GM18909 (cell line): Measurements from ENCODE around the gene HSCB.
"Not testable (repeated sequence)": the region's sequence is repeated elsewhere in the genome, so short reads cannot be mapped to it uniquely, and the experiment has no call there.

Experiments used
- ATAC-seq: cut with Tn5 transposase; IDR thresholded peaks from one replicate; pipeline ENCODE4 v1.9.1; 2021; ENCODE audit warnings: mild to moderate bottlenecking; ENCODE audit not compliant: unreplicated experiment, poor library complexity

The HSCB gene

GRCh38 chr22:28783786-28784671 is 42.2 kb downstream of the HSCB start:
- ATAC-seq = no peak

GRCh38 chr22:28788601-28789000 is 46.8 kb downstream of the HSCB start:
- ATAC-seq = no peak

- no peak for ATAC-seq
These were observed 49.3 kb downstream of the HSCB start for GRCh38 chr22:28791124-28791523.

- ATAC-seq = peak; percentile 66
These were observed 50.1 kb downstream of the HSCB start for GRCh38 chr22:28791841-28792490.

GRCh38 chr22:28792491-28793383 is 50.9 kb downstream of the HSCB start:
- ATAC-seq = peak; percentile 21

GRCh38 chr22:28793976-28794584 is 52.2 kb downstream of the HSCB start:
- ATAC-seq = no peak

- ATAC-seq = no peak
These were observed 53.3 kb downstream of the HSCB start for GRCh38 chr22:28795071-28795693.

- no peak for ATAC-seq
These were observed 54.4 kb downstream of the HSCB start for GRCh38 chr22:28795932-28796856.

- ATAC-seq = no peak
These were observed 57.2 kb downstream of the HSCB start for GRCh38 chr22:28798810-28799605.

GRCh38 chr22:28799606-28800307 is 57.9 kb downstream of the HSCB start:
- peak; percentile 36 for ATAC-seq

- ATAC-seq = peak; percentile 87
These were observed 58.6 kb downstream of the HSCB start, which contains the start of gene XBP1 for GRCh38 chr22:28800308-28801041. Gene XBP1 (minus strand): TSS chr22:28800569.

- ATAC-seq = no peak
These were observed 60.2 kb downstream of the HSCB start for GRCh38 chr22:28801845-28802594.

- ATAC-seq = no peak
These were observed 60.8 kb downstream of the HSCB start for GRCh38 chr22:28802595-28803123.

- not testable (repeated sequence) for ATAC-seq
These were observed 63.6 kb downstream of the HSCB start for GRCh38 chr22:28805426-28805825.
